Osteoblast (primary cell): Measurements from ENCODE around the gene COL23A1. TPM values are rescaled to one million over a fixed set of nuclear protein-coding genes. Genes with fewer than 3 reads are reported as not detected.

Experiments
- DNase-seq: peaks from one replicate; pipeline ENCODE4 v3.0.0; 2011; ENCODE audit warnings: low spot score, mixed read lengths; ENCODE audit not compliant: insufficient read length; ENCODE audit errors: missing footprints
- H2AFZ ChIP-seq: 2 replicates; pipeline ENCODE4 v1.6.0; 2011; ENCODE audit warnings: mild to moderate bottlenecking, low read length
- H3K27ac ChIP-seq: 2 replicates; pipeline ENCODE4 v1.5.1; 2011; ENCODE audit warnings: mild to moderate bottlenecking, low read depth, low read length, moderate library complexity
- H3K27me3 ChIP-seq: 2 replicates; pipeline ENCODE4 v1.6.0; 2012; ENCODE audit warnings: mild to moderate bottlenecking, control low read depth, inconsistent platforms, low read length, moderate library complexity; ENCODE audit not compliant: insufficient read depth
- H3K36me3 ChIP-seq: 2 replicates; pipeline ENCODE4 v1.5.1; 2011; ENCODE audit warnings: mild to moderate bottlenecking, low read length, control low read depth, moderate library complexity; ENCODE audit not compliant: insufficient read depth
- H3K4me1 ChIP-seq: 2 replicates; pipeline ENCODE4 v1.5.1; 2011; ENCODE audit warnings: mild to moderate bottlenecking, low read length, control low read depth, moderate library complexity; ENCODE audit not compliant: insufficient read depth
- H3K4me2 ChIP-seq: 2 replicates; pipeline ENCODE4 v1.6.0; 2011; ENCODE audit warnings: mild to moderate bottlenecking, low read length; ENCODE audit not compliant: insufficient read depth
- H3K4me3 ChIP-seq: fragments of 200-600 bp; sonication (generic); 3 replicates; pipeline ENCODE4 v1.5.1; 2012; ENCODE audit warnings: mild to moderate bottlenecking, low read length, inconsistent platforms; ENCODE audit not compliant: insufficient read depth
- H3K79me2 ChIP-seq: 2 replicates; pipeline ENCODE4 v1.6.0; 2012; ENCODE audit warnings: mild to moderate bottlenecking, low read length, control low read depth, inconsistent platforms; ENCODE audit not compliant: insufficient read depth
- H3K9me3 ChIP-seq: 2 replicates; pipeline ENCODE4 v1.5.1; 2011; ENCODE audit warnings: low read depth, low read length, control low read depth
- H4K20me1 ChIP-seq: 2 replicates; pipeline ENCODE4 v1.6.0; 2012; ENCODE audit warnings: mild to moderate bottlenecking, low read length, control low read depth; ENCODE audit not compliant: insufficient read depth
- total RNA-seq: library from RNA; depleted of rRNA; stranded (reverse); fragments of >200 nt; gene quantifications from 2 replicates; pipeline ENCODE4 v1.2.3, GENCODE V29; 2012
- TF ChIP-seq, protein P1 (sequence below): IDR thresholded peaks from 2 replicates; pipeline ENCODE4 v1.5.1; 2011; ENCODE audit warnings: mild to moderate bottlenecking, low read depth, low read length, moderate library complexity; ENCODE audit errors: extremely low read depth

The COL23A1 gene
- total RNA-seq, 1 donor: under 0.01 TPM

DNA sequence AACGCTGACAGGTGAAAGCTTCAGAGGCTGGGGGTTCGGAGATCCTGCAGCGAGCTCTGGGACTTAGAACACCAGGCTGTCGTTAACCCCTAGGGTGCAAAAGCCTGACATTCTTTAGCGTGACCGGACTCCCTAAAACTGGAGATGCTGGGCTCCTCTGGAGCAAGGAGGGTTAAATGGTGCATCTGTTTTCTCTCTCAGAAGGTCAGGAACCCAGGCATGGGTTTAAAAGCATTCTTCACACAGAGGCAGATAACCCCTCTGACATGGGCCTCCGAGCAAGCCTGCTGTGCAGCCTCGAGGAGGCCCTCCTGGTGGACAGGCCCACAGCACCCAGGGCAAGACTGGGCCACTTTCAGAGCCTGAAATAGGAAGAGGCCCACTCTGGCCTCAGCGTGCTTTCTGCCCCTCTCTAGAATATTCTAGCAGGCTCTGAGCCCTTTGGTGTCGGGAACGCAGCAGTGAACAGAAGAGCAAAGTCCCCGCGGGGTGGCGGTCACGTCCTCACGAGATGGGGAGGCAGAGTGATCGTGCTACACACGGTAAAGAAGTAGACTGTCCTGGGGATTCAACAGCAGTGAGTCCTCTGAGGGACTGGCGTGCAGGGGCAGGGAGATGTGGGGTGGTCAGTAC lies 124.8 kb downstream of the COL23A1 start:
- no peaks in the 10 kb centered on the region for H3K79me2 ChIP-seq
- no peak overlapping the region for H2AFZ ChIP-seq
- no peak overlapping the region for H3K4me3 ChIP-seq
- no peaks in the 10 kb centered on the region for H3K27me3 ChIP-seq
- no peaks in the 10 kb centered on the region for H3K4me1 ChIP-seq
- TF ChIP-seq, protein P1, sequence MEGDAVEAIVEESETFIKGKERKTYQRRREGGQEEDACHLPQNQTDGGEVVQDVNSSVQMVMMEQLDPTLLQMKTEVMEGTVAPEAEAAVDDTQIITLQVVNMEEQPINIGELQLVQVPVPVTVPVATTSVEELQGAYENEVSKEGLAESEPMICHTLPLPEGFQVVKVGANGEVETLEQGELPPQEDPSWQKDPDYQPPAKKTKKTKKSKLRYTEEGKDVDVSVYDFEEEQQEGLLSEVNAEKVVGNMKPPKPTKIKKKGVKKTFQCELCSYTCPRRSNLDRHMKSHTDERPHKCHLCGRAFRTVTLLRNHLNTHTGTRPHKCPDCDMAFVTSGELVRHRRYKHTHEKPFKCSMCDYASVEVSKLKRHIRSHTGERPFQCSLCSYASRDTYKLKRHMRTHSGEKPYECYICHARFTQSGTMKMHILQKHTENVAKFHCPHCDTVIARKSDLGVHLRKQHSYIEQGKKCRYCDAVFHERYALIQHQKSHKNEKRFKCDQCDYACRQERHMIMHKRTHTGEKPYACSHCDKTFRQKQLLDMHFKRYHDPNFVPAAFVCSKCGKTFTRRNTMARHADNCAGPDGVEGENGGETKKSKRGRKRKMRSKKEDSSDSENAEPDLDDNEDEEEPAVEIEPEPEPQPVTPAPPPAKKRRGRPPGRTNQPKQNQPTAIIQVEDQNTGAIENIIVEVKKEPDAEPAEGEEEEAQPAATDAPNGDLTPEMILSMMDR: no peak
- DNase-seq: no peak
- no peaks in the 10 kb centered on the region for H3K9me3 ChIP-seq
- H3K27ac ChIP-seq: no peak overlapping the region
- H4K20me1 ChIP-seq: no peaks in the 10 kb centered on the region
- no peaks in the 10 kb centered on the region for H3K36me3 ChIP-seq
- no peak overlapping the region for H3K4me2 ChIP-seq

DNA sequence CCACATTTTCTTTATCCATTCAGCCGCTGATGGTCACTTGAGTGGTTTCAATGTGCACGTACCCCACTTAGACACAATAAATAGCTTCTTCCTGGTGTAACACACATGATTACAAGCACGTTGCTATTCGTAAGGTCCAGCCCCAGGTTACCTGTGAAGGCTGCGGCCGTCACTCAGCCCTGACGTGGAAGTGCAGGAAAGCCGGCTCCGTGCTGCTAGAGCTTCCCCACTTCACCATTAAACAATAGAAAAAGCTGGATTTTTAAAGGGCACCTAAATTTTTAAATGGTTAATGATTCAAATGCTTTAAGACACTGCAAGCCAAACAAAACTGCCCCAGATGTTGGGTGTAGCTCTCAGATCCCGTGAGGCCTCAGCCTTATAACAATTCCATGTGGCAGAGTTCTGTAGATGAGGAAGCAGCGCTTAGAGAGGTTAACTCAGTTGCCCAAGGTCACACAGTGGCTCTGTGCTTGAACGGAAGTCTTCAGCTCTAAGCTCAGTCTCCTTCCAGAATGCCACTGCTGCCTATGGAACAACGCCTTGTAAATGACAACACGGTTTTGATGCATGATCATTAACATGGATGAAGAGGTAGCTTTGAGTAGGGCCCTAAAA lies 125.7 kb downstream of the COL23A1 start:
- H3K36me3 ChIP-seq: no peaks in the 10 kb centered on the region
- no peak for DNase-seq

DNA sequence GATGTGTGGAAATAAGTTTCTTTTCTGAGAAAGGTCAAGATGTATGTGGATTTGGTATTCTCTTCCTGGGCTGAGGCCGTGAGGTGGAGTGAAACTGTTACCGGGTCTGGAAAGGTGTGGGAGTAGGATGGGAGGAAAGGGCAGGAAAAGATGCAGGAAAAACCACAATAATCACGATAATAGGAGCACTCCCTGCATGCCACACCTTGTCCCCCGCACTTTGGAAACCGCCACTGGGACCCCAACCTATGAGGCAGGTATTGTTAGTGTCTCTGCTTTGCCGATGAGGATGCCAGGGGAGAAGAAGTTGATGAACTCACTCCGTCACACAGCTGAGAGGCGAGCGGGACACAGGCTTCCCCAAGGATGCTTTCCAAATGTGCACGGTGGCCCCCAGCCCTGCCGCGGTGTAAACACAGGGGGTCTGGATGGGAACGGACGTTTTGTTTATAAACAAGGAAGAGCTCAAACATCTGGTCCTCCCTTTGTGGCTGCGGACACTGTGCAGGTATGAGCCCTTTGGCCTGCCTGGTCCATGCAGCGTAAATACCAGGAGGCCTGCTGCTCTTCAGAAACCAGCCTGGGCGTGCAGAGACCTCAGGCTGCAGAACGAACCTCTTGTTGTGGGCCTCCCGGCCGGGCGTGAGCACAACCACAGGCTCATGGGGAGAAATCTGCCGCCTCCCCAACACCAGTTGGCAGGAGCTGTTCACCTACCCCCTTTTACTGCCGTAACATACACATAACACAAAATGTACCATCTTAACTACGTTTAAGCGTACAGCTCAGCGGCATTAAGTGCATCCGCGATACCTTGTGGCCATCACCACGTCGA lies 126.7 kb downstream of the COL23A1 start:
- TF ChIP-seq, protein P1: no peak
- no peak overlapping the region for H3K4me3 ChIP-seq
- no peak overlapping the region for H3K4me2 ChIP-seq
- no peaks in the 10 kb centered on the region for H4K20me1 ChIP-seq
- H2AFZ ChIP-seq: no peak overlapping the region
- no peaks in the 10 kb centered on the region for H3K79me2 ChIP-seq
- no peaks in the 10 kb centered on the region for H3K9me3 ChIP-seq
- no peaks in the 10 kb centered on the region for H3K36me3 ChIP-seq
- peak; percentile 39 for DNase-seq
- no peaks in the 10 kb centered on the region for H3K27me3 ChIP-seq
- H3K4me1 ChIP-seq: no peaks in the 10 kb centered on the region
- no peak overlapping the region for H3K27ac ChIP-seq

More for the DNA sequence above, 125.7 kb downstream of the COL23A1 start:
- H4K20me1 ChIP-seq: no peaks in the 10 kb centered on the region
- H3K4me2 ChIP-seq: no peak overlapping the region
- H3K79me2 ChIP-seq: no peaks in the 10 kb centered on the region
- H3K27ac ChIP-seq: no peak overlapping the region
- TF ChIP-seq, protein P1: no peak
- no peaks in the 10 kb centered on the region for H3K27me3 ChIP-seq
- no peaks in the 10 kb centered on the region for H3K9me3 ChIP-seq
- no peak overlapping the region for H2AFZ ChIP-seq
- no peak overlapping the region for H3K4me3 ChIP-seq
- H3K4me1 ChIP-seq: no peaks in the 10 kb centered on the region

DNA sequence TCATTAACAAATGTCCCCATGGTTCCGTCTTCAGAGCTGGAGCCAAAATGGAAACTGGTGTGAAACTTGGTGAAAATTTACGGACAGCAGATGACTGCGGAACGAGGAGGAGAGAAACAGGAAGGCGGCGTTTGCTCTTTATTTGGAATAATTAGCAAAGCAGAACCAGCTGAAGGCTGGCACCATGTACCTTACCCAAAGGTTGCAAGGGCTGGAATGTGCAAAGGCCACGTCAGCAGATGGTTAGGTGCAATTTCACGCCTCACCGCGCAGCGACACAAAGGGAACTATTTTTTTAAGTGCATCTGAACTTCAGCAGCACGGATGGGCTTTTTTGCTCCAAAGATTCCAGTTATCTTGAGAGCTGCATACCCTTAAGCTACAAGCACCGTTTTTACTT lies 127.4 kb downstream of the COL23A1 start:
- Histone ChIP-seq H3K27me3 (no peaks in the 10 kb centered on the region), H3K9me3 (no peaks in the 10 kb centered on the region), H3K4me3 (no peak overlapping the region), H3K4me2 (no peak overlapping the region), H3K4me1 (no peaks in the 10 kb centered on the region), H4K20me1 (no peaks in the 10 kb centered on the region), H3K79me2 (no peaks in the 10 kb centered on the region), H2AFZ (no peak overlapping the region), H3K27ac (no peak overlapping the region), H3K36me3 (no peaks in the 10 kb centered on the region)
- TF ChIP-seq, protein P1: no peak
- peak; percentile 36 for DNase-seq
